ENCODE results near the gene CD300LF.

GRCh38 chr17:74739227-74739831, 26.6 kb upstream of the CD300LF start:
- TF ChIP-seq TAF1 (IDR thresholded peaks at IDR 0.05; ENCODE audit: borderline replicate concordance, insufficient read depth, low read length) = no peak
- TF ChIP-seq, protein P1, sequence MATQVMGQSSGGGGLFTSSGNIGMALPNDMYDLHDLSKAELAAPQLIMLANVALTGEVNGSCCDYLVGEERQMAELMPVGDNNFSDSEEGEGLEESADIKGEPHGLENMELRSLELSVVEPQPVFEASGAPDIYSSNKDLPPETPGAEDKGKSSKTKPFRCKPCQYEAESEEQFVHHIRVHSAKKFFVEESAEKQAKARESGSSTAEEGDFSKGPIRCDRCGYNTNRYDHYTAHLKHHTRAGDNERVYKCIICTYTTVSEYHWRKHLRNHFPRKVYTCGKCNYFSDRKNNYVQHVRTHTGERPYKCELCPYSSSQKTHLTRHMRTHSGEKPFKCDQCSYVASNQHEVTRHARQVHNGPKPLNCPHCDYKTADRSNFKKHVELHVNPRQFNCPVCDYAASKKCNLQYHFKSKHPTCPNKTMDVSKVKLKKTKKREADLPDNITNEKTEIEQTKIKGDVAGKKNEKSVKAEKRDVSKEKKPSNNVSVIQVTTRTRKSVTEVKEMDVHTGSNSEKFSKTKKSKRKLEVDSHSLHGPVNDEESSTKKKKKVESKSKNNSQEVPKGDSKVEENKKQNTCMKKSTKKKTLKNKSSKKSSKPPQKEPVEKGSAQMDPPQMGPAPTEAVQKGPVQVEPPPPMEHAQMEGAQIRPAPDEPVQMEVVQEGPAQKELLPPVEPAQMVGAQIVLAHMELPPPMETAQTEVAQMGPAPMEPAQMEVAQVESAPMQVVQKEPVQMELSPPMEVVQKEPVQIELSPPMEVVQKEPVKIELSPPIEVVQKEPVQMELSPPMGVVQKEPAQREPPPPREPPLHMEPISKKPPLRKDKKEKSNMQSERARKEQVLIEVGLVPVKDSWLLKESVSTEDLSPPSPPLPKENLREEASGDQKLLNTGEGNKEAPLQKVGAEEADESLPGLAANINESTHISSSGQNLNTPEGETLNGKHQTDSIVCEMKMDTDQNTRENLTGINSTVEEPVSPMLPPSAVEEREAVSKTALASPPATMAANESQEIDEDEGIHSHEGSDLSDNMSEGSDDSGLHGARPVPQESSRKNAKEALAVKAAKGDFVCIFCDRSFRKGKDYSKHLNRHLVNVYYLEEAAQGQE (IDR thresholded peaks at IDR 0.05; ENCODE audit: insufficient read depth in 1 of 2, low read depth in 2 of 2, low read length in 2 of 2) = no peak
